SU-DHL-6 (cell line): ENCODE results near the gene CREB5.

Source experiments
- H2AFZ ChIP-seq: fragments of 200-600 bp; sonication (generic); 2 replicates; pipeline ENCODE4 v1.6.1; 2014; ENCODE audit warnings: low read depth, mild to moderate bottlenecking, moderate library complexity, mixed read lengths, antibody characterized with exemption, low read length; ENCODE audit not compliant: severe bottlenecking
- H3F3A ChIP-seq: fragments of 200-600 bp; shearing (Covaris generic); 2 replicates; pipeline ENCODE4 v1.6.0; 2016; ENCODE audit warnings: antibody characterized with exemption, mild to moderate bottlenecking; ENCODE audit not compliant: insufficient read depth
- H3K27ac ChIP-seq: fragments of 200-600 bp; sonication (generic); 2 replicates; pipeline ENCODE4 v1.5.1; 2016; ENCODE audit warnings: low read depth, mild to moderate bottlenecking, low read length, moderate library complexity, mixed read lengths
- H3K27me3 ChIP-seq: fragments of 200-600 bp; sonication (generic), shearing (Covaris generic); 2 replicates; pipeline ENCODE4 v1.6.0; 2014; ENCODE audit warnings: mild to moderate bottlenecking, low read length
- H3K36me3 ChIP-seq: fragments of 200-600 bp; sonication (generic); 2 replicates; pipeline ENCODE4 v1.6.1; 2014; ENCODE audit warnings: mild to moderate bottlenecking, low read length, mixed read lengths
- H3K4me2 ChIP-seq: fragments of 300-600, 200-600 bp; shearing (Covaris generic), sonication (generic); 2 replicates; pipeline ENCODE4 v1.6.0; 2014; ENCODE audit warnings: low read length, low read depth, mild to moderate bottlenecking; ENCODE audit not compliant: poor library complexity, severe bottlenecking
- H3K4me3 ChIP-seq: fragments of 200-600 bp; sonication (generic); 2 replicates; pipeline ENCODE4 v1.5.1; 2014; ENCODE audit warnings: antibody characterized with exemption, low read length, mild to moderate bottlenecking, mixed read lengths; ENCODE audit not compliant: insufficient read depth, poor library complexity, severe bottlenecking
- H3K79me2 ChIP-seq: fragments of 200-600 bp; sonication (generic); 2 replicates; pipeline ENCODE4 v1.6.1; 2014; ENCODE audit warnings: mild to moderate bottlenecking, low read length, moderate library complexity; ENCODE audit not compliant: insufficient read depth
- H3K9ac ChIP-seq: fragments of 200-600 bp; sonication (generic); 2 replicates; pipeline ENCODE4 v1.7.0; 2014; ENCODE audit warnings: mild to moderate bottlenecking, low read length
- H3K9me2 ChIP-seq: fragments of 200-600 bp; sonication (generic); replicated peaks from 2 replicates; pipeline ENCODE4 v1.6.1; 2014; ENCODE audit warnings: low read length; ENCODE audit not compliant: insufficient read depth
- H3K9me3 ChIP-seq: fragments of 200-600 bp; sonication (generic); 2 replicates; pipeline ENCODE4 v1.6.1; 2014; ENCODE audit warnings: low read length, mixed read lengths; ENCODE audit not compliant: insufficient read depth
- H4K20me1 ChIP-seq: fragments of 200-600 bp; sonication (generic); 2 replicates; pipeline ENCODE4 v1.6.1; 2014; ENCODE audit warnings: low read depth, mild to moderate bottlenecking, antibody characterized with exemption, low read length, moderate library complexity, mixed read lengths
- CTCF ChIP-seq: fragments of 200-600 bp; sonication (generic); IDR thresholded peaks from one replicate; pipeline ENCODE4 v1.5.1; 2017; ENCODE audit warnings: antibody characterized with exemption, mild to moderate bottlenecking, low read length, moderate library complexity; ENCODE audit not compliant: insufficient read depth, poor library complexity, severe bottlenecking
- EZH2phosphoT487 ChIP-seq: fragments of 200-600 bp; sonication (generic), shearing (Covaris generic); conservative IDR thresholded peaks from 2 replicates; pipeline ENCODE4 v1.6.1; 2018; ENCODE audit warnings: mild to moderate bottlenecking, antibody characterized with exemption, low read length, moderate library complexity, mixed read lengths

The CREB5 gene

DNA sequence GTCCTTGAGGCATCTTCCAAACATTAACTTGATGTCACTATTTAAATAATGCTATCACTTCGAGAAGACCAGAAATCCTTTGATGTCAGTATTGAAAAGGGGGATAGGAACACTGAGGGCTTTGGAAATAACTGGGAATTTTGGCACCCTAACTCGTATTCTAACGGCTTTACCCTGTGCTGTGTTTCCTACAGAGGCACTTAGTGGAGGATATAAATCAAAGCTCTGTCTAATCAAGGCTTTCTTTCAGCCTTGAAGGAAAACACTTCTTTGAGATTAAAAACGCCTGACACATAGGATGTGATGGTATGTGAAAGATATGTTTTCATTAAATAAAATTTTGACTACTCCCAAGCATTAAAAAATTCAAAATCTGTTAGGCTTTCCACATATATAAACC is 62.3 kb downstream of the CREB5 start:
- no peaks in the 10 kb centered on the region for H3K27me3 ChIP-seq
- no peak overlapping the region for H2AFZ ChIP-seq
- no peak overlapping the region for H3K9ac ChIP-seq
- no peaks in the 10 kb centered on the region for H3F3A ChIP-seq
- H3K9me3 ChIP-seq = no peaks in the 10 kb centered on the region
- no peaks in the 10 kb centered on the region for H3K9me2 ChIP-seq
- no peaks in the 10 kb centered on the region for H4K20me1 ChIP-seq
- no peak for TF ChIP-seq CTCF
- TF ChIP-seq EZH2phosphoT487 = no peak
- no peaks in the 10 kb centered on the region for H3K79me2 ChIP-seq
- H3K36me3 ChIP-seq = no peaks in the 10 kb centered on the region
- H3K4me3 ChIP-seq = no peak overlapping the region
- H3K27ac ChIP-seq = no peak overlapping the region
- no peak overlapping the region for H3K4me2 ChIP-seq

DNA sequence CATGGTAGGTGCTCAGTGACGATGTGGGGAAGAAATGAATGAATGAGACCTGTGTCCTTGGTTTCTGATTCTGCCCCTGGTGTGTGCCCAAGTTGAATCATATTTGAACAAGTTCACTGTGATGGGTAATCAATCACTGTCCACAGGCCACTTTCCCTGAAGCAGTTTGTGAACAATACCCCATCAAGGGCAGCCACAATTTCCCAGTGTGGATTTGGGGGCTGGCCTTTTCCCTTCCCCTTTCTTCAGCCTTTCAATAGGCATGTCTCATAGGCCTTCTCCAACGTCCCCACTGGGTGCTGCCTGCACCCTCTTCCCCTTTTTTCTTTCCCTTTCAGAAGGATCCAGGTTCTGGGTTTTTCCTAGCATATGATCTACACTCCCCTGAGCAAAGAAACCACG is 64.7 kb downstream of the CREB5 start:
- no peaks in the 10 kb centered on the region for H3K79me2 ChIP-seq
- H3K27me3 ChIP-seq = no peaks in the 10 kb centered on the region
- no peak overlapping the region for H3K9ac ChIP-seq
- no peak overlapping the region for H3K4me2 ChIP-seq
- H3K9me2 ChIP-seq = no peaks in the 10 kb centered on the region
- H3K4me3 ChIP-seq = no peak overlapping the region
- H3K36me3 ChIP-seq = no peaks in the 10 kb centered on the region
- H4K20me1 ChIP-seq = no peaks in the 10 kb centered on the region
- no peak for TF ChIP-seq EZH2phosphoT487
- TF ChIP-seq CTCF = no peak
- H3F3A ChIP-seq = no peaks in the 10 kb centered on the region
- no peak overlapping the region for H2AFZ ChIP-seq
- no peak overlapping the region for H3K27ac ChIP-seq
- no peaks in the 10 kb centered on the region for H3K9me3 ChIP-seq

GRCh38 chr7:28478656-28479055 is 66.3 kb downstream of the CREB5 start:
- Histone ChIP-seq H3K36me3 (no peaks in the 10 kb centered on the region), H3K9me2 (no peaks in the 10 kb centered on the region), H3K9me3 (no peaks in the 10 kb centered on the region), H3K27me3 (no peaks in the 10 kb centered on the region), H3K9ac (no peak overlapping the region), H3F3A (no peaks in the 10 kb centered on the region), H3K79me2 (no peaks in the 10 kb centered on the region), H3K4me2 (no peak overlapping the region), H3K4me3 (no peak overlapping the region), H2AFZ (no peak overlapping the region), H3K27ac (no peak overlapping the region), H4K20me1 (no peaks in the 10 kb centered on the region)
- TF ChIP-seq CTCF (no peak), EZH2phosphoT487 (no peak)

GRCh38 chr7:28479507-28479947 is 67.2 kb downstream of the CREB5 start:
- no peak overlapping the region for H3K4me2 ChIP-seq
- H3K9me3 ChIP-seq = no peaks in the 10 kb centered on the region
- H2AFZ ChIP-seq = no peak overlapping the region
- TF ChIP-seq CTCF (no peak), EZH2phosphoT487 (no peak)
- H3K9me2 ChIP-seq = no peaks in the 10 kb centered on the region
- no peaks in the 10 kb centered on the region for H3K27me3 ChIP-seq
- no peak overlapping the region for H3K4me3 ChIP-seq
- H3K36me3 ChIP-seq = no peaks in the 10 kb centered on the region
- no peaks in the 10 kb centered on the region for H3F3A ChIP-seq
- no peaks in the 10 kb centered on the region for H3K79me2 ChIP-seq
- no peak overlapping the region for H3K27ac ChIP-seq
- no peak overlapping the region for H3K9ac ChIP-seq
- no peaks in the 10 kb centered on the region for H4K20me1 ChIP-seq
